Parathyroid adenoma (tissue), 2 donors: Measurements from ENCODE around the gene TSPAN14.
"Not testable (repeated sequence)": the region's sequence is repeated elsewhere in the genome, so short reads cannot be mapped to it uniquely, and the experiment has no call there.

Experiments
- H2AFZ ChIP-seq: fragments of 300-600 bp; sonication (generic); one replicate; pipeline ENCODE4 v1.7.0; 2017; ENCODE audit warnings: antibody characterized with exemption, mild to moderate bottlenecking
- H3K27ac ChIP-seq: fragments of 300-600 bp; sonication (generic); one replicate; pipeline ENCODE4 v1.7.0; 2017
- H3K27me3 ChIP-seq: fragments of 300-600 bp; sonication (generic); one replicate; pipeline ENCODE4 v1.7.0; 2017; ENCODE audit warnings: low read length; ENCODE audit not compliant: control insufficient read depth, insufficient read depth
- H3K36me3 ChIP-seq: fragments of 300-600 bp; sonication (generic); one replicate; pipeline ENCODE4 v1.7.0; 2017; ENCODE audit warnings: low read length; ENCODE audit not compliant: control insufficient read depth, insufficient read depth
- H3K4me1 ChIP-seq: fragments of 300-600 bp; sonication (generic); one replicate; pipeline ENCODE4 v1.7.0; 2017; ENCODE audit warnings: control low read depth
- H3K4me2 ChIP-seq: fragments of 300-600 bp; sonication (generic); one replicate; pipeline ENCODE4 v1.7.0; 2017; ENCODE audit warnings: low read length
- H3K4me3 ChIP-seq: fragments of 300-600 bp; sonication (generic); one replicate; pipeline ENCODE4 v1.7.0; 2017; ENCODE audit warnings: low read depth, low read length
- H3K79me2 ChIP-seq: fragments of 300-600 bp; sonication (generic); one replicate; pipeline ENCODE4 v1.7.0; 2017; ENCODE audit warnings: control low read depth
- H3K9ac ChIP-seq: fragments of 300-600 bp; sonication (generic); one replicate; pipeline ENCODE4 v1.7.0; 2017; ENCODE audit warnings: mild to moderate bottlenecking
- H3K9me3 ChIP-seq: fragments of 300-600 bp; sonication (generic); one replicate; pipeline ENCODE4 v1.7.0; 2017; ENCODE audit warnings: low read length; ENCODE audit not compliant: control insufficient read depth
- CTCF ChIP-seq: fragments of 300-600 bp; sonication (generic); IDR thresholded peaks from one replicate; pipeline ENCODE4 v1.7.0; 2017; ENCODE audit warnings: antibody characterized with exemption, mild to moderate bottlenecking
- donor health status: primary hyperparathyroidism.

TSPAN14 gene

GRCh38 chr10:80532571-80532970, 78.5 kb downstream of the TSPAN14 start:
- no peak overlapping the region for H3K27ac ChIP-seq
- no peaks in the 10 kb centered on the region for H3K9me3 ChIP-seq
- TF ChIP-seq CTCF, result no peak
- no peak overlapping the region for H3K4me2 ChIP-seq
- H3K9ac ChIP-seq, result no peak overlapping the region
- H3K27me3 ChIP-seq, result no peaks in the 10 kb centered on the region
- H3K36me3 ChIP-seq, result no peaks in the 10 kb centered on the region
- H2AFZ ChIP-seq, result no peak overlapping the region
- H3K4me3 ChIP-seq, result no peak overlapping the region
- no peaks in the 10 kb centered on the region for H3K4me1 ChIP-seq
- H3K79me2 ChIP-seq, result no peaks in the 10 kb centered on the region

DNA sequence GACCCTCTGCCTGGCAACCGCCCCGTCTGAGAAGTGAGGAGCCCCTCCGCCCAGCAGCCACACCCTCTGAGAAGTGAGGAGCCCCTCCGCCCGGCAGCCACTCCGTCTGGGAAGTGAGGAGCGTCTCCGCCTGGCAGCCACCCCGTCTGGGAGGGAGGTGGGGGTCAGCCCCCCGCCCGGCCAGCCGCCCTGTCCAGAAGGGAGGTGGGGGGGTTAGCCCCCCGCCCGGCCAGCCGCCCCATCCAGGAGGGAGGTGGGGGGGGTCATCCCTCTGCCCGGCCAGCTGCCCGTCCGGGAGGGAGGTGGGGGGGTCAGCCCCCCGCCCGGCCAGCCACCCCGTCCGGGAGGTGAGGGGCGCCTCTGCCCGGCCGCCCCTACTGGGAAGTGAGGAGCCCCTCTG, 79.9 kb downstream of the TSPAN14 start:
- H3K79me2 ChIP-seq, H3K4me1 ChIP-seq, H3K27me3 ChIP-seq, H3K4me3 ChIP-seq, H3K9ac ChIP-seq, H3K27ac ChIP-seq, H3K36me3 ChIP-seq, H3K9me3 ChIP-seq, H3K4me2 ChIP-seq, H2AFZ ChIP-seq: not testable (repeated sequence)

DNA sequence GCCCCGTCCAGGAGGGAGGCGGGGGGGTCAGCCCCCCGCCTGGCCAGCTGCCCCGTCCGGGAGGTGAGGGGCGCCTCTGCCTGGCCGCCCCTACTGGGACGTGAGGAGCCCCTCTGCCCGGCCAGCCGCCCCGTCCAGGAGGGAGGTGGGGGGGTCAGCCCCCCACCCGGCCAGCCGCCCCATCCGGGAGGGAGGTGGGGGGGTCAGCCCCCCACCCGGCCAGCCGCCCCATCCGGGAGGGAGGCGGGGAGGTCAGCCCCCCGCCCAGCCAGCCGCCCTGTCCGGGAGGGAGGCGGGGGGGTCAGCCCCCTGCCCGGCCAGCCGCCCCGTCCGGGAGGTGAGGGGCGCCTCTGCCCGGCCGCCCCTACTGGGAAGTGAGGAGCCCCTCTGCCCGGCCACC, 80.5 kb downstream of the TSPAN14 start:
- not testable (repeated sequence) for H3K36me3 ChIP-seq, H3K9ac ChIP-seq, H3K4me3 ChIP-seq, H3K9me3 ChIP-seq, H2AFZ ChIP-seq, H3K27me3 ChIP-seq, H3K27ac ChIP-seq, H3K79me2 ChIP-seq, H3K4me2 ChIP-seq, H3K4me1 ChIP-seq

GRCh38 chr10:80535671-80536360, 81.7 kb downstream of the TSPAN14 start:
- Histone ChIP-seq H3K27ac (peak overlapping the region; percentile 29), H3K36me3 (no peaks in the 10 kb centered on the region), H3K4me1 (no peaks in the 10 kb centered on the region), H3K27me3 (no peaks in the 10 kb centered on the region), H3K79me2 (no peaks in the 10 kb centered on the region), H2AFZ (peak overlapping the region; percentile 87), H3K4me2 (peak overlapping the region; percentile 80), H3K9ac (no peak overlapping the region), H3K4me3 (peak overlapping the region; percentile 47), H3K9me3 (no peaks in the 10 kb centered on the region)
- TF ChIP-seq CTCF, result peak; percentile 43

- Histone ChIP-seq H3K4me1 (no peaks in the 10 kb centered on the region), H3K27ac (peak overlapping the region; percentile 29), H3K36me3 (no peaks in the 10 kb centered on the region), H3K27me3 (no peaks in the 10 kb centered on the region), H2AFZ (peak overlapping the region; percentile 87), H3K4me2 (peak overlapping the region; percentile 80), H3K4me3 (peak overlapping the region; percentile 47), H3K9me3 (no peaks in the 10 kb centered on the region), H3K79me2 (no peaks in the 10 kb centered on the region), H3K9ac (no peak overlapping the region)
- TF ChIP-seq CTCF, result no peak
These were observed 82.3 kb downstream of the TSPAN14 start for GRCh38 chr10:80536361-80536835.
